GM18858 (cell line): ENCODE results near the gene IL22RA1.

Experiments
- ATAC-seq: cut with Tn5 transposase; IDR thresholded peaks from one replicate; pipeline ENCODE4 v1.9.1; 2021; ENCODE audit not compliant: unreplicated experiment

Gene IL22RA1

DNA sequence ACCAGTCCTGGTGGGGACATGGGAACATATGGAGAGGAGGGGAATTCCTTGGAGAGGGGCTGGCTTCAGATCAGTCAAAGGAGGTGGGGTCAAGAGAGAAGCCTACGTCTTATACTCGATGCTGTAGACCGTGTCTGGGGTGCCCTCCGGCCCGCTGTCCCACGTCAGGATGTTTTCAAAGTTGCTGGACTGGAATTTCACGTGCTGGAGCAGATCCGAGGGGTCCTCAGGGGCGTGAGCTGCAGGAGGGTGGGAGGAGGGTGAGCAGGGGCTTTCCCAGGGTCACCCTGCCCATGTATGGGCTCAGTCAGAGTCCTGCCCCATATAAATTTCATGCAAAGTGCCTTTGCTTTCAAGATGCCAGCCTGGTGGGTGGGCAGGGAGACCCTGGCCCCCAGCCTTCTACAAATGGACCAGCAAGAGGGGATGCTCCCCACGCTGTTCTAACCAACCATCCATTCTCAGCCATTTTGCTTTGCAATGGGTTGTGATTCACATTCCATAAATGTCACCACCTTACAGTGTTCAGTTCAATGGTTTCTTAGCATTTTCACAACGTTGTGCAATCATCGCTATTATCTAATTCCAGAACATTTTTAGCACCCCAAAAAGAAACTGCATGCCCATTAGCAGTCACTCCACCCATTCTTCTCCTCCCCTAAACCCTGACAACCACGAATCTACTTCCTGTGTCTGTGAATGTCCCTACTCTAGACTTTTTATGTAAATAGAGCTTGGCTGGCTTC, 4.3 kb downstream of the IL22RA1 start:
- ATAC-seq = no peak

DNA sequence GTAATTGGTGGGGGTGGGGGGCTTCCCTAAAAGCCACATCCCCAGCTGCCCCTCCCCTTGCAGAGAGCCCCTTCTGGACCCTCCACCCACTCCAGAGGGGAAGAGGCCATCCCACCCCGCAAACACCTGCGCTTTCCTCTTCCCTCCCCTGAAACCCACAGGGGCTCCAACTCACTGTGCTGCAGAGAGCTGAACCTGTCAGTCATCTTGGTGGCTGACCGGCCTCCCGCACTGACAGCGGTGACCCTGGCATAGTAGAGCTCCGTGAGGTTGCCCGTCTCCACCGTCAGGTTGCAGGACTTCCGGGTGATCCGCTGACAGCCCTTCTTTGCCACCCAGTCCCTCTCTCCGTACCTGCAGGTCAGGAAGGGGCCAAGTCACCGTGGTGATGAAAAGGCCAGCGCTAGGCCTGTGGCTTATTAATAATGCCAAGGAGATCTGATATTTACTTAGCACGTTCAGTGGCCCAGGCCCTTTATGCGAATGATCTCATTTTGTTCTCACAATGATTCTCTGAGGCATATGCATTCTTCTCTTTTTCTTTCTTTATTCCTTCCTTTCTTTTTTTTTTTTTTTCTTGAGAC, 5.9 kb downstream of the IL22RA1 start:
- no peak for ATAC-seq

DNA sequence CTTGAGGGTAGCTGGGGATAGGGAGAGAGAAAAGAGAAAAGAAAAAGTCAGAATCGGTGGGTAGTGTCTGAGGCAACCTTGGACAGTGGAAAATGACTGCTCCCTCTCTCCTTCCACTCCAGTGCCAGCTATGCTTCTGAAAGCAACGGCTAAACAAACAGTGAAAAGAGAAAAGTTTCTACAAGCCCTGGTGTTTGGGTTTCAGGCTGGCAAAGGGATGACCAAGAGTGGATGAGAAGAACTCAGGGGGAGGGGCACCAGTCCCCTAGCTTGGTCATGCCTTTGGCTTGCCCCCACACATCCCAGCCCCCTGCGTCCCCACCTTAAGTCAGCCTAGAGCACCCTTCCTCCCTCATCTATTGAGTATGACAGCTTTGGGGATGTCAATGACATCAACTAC, 8.6 kb downstream of the IL22RA1 start:
- no peak for ATAC-seq

DNA sequence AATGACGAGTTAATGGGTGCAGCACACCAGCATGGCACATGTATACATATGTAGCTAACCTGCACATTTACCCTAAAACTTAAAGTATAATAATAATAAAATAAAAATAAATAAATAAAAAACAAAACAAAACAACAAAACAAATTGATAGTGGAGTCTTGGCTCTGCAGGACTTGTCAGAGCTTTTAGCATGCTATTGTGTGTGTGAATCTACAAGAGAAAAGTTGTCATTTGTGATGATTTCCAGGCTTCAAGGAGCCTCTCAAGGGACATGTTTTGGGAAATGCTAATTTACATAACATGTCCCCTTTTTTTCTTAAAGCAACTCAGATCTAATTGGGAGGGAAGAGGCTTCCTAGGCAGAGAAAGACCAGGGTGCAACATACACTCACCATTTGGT, 9.1 kb downstream of the IL22RA1 start:
- ATAC-seq = no peak

GRCh38 chr1:24130385-24130784, 12.6 kb downstream of the IL22RA1 start:
- ATAC-seq = no peak

DNA sequence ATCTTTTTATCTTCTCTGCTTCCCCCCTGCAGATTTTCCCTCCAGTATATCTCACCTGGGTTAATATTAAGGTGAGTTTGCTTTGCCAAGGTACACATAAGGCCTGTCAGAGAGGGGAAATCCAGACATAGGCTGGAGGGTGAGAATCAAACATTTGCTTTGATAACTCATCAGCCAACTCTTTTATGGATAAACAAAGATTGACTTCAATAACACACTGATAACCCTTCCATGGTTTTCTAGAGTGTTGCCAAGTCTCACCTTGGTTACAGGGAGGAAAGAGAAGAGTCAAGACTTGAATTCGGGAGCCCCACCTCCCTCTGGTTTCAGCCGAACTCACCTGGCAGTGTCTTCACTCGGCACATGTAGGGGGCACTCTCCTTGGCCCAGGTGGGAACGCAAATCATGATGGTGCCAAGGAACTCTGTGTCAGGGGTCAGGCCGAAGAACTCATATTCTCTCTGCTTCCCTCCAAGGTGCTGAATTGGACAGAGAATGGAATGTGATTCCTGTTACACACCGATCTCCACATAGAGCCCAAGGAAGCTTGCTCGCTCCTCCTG, 15.1 kb downstream of the IL22RA1 start:
- ATAC-seq = no peak

GRCh38 chr1:24127134-24127800, 15.7 kb downstream of the IL22RA1 start:
- no peak for ATAC-seq

- ATAC-seq = no peak
Observed at GRCh38 chr1:24126672-24127023, 16.3 kb downstream of the IL22RA1 start.

DNA sequence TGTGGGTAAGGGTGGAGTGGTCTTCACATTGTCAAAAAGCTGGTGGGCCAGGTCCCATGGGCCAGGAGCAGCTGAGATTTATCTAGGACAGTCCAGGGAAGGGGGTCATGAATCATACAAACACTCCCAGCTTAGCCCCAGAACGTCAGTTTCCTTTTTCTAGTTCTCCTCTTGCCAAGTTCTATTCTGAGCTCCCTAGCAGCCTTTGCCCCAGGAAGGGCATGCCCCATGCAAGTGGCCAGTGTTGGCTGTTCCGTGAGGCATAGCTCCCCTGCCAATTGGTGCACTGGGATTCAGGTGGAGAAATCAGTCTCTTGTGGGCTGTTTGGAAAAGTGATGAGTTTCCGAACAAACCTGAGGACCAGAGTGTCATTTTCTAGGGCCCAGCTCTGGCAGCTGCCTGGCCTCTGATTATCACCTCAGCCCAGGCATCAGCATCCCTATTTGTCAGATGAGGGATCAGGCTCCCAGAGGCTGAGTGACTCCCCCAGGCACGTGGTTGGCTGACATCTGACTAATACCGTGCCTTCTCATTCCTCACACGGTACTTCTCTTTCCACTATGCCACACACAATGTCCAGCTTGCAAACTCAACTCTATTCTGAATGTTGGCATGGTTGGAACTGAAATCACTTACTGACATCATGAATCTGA, 16.8 kb downstream of the IL22RA1 start:
- ATAC-seq = no peak

DNA sequence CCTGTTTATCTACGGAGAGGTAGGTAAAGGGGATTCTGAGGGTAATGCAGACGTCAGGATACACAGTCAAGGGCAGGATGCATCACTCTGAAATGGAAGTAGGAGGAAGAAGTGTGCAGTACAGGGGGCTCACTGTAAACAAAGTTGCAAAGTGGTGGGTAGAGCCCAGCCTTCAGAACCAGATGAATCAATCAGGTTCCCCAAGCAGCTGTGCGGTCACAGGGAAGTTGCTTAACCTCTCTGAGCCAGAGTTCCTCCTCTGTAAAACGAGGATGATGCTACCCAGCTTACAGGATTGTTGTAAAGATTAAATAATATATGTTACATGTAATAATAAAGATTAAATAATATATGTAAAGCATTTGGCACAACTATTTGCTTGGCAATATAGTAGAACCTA, 17.5 kb downstream of the IL22RA1 start:
- no peak for ATAC-seq

- ATAC-seq = no peak
Observed at GRCh38 chr1:24124980-24125379, 18.0 kb downstream of the IL22RA1 start.

GRCh38 chr1:24123611-24124010, 19.3 kb downstream of the IL22RA1 start:
- no peak for ATAC-seq

DNA sequence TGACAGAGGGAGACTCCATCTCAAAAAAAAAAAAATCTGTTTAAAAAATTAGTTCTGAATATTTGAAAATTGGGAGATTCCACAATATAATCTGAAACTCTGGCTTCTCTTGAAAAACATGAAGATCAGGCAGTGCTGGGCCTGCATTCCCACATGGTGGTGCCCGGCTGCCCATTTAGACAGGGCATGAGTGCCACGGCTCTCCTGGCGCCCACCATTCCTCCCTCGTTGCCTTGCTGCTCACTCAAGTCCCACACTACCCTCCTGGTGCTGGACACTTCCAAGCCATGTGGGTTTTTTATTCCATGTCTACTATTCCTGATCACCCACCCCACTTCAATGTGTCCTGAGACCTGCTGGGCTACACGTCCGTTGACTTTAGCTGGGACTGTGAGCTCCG, 20.2 kb downstream of the IL22RA1 start:
- ATAC-seq = no peak

GRCh38 chr1:24121406-24121805, 21.5 kb downstream of the IL22RA1 start:
- no peak for ATAC-seq

- no peak for ATAC-seq
Observed at GRCh38 chr1:24120965-24121364, 22.0 kb downstream of the IL22RA1 start.

DNA sequence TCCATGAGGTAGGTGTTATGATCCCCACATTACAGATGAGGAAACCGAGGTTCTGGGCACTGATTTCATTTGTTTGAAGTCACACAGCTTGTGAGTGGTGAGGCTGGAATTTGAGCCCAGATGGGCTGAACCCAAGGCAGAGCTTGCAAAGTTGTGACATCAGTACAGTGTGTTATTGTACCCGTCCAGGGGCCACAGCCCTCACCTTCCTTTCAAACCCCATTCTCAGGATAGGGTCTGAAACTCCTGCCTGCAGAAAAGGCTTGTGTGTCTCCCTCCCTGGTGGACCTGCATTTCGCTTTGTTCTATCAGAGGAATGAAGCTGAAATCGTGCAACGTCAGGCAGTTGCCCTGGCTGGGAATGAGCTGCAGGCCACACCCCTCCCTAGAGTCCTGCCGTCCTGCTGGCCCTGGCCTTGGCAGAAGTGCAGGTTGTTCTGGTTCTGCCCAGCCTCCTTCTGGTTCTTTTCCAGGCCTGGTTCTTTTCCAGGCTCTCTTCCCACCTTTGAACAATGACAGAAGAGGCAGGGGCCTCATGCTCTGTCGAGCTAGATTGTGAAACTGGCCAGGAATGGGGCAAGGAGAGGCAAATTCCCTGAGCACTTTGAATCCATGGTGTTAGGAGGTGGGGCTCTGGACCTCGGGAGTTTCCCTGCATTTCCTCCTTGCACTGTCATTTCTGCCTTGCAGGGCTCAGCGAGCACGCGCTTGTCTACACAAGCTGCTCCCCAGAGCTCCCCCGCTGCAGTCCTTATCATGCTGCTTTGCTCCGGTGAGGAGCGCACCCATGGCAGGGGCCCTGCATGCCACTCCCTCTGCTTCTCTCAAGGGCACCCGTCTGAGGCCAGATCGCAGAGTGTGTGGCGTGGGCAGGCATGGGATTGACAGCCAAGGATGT, 22.8 kb downstream of the IL22RA1 start:
- ATAC-seq = no peak

GRCh38 chr1:24119489-24119858, 23.5 kb downstream of the IL22RA1 start:
- ATAC-seq = no peak

GRCh38 chr1:24118410-24119242, 24.3 kb downstream of the IL22RA1 start:
- no peak for ATAC-seq

- ATAC-seq = no peak
Observed at GRCh38 chr1:24117722-24118409, 25.1 kb downstream of the IL22RA1 start.
